Kidney (tissue), 14 donors: ENCODE data around the gene ESPNL. TPM values are rescaled to one million over a fixed set of nuclear protein-coding genes. Genes with fewer than 3 reads are reported as not detected.
A peak's percentile ranks its signal among the peaks of the same experiment; 100 is the strongest.

Experiments used
- DNase-seq, 5 donors: peaks; one replicate each; pipeline ENCODE4 v3.0.0-alpha.2; 2013 to 2020
- FAIRE-seq: peaks from 2 replicates; lab custom pipeline; 2012; peaks lifted over from hg19 to GRCh38; lab: Jason Lieb, UNC
- H3K27ac ChIP-seq, 2 donors: one replicate each; pipeline ENCODE4 v1.7.0; 2013; ENCODE audit warnings: low read depth in 2 of 2, low read length in 2 of 2, inconsistent platforms in 1 of 2
- H3K27me3 ChIP-seq: one replicate; pipeline ENCODE4 v1.7.1; 2013; ENCODE audit warnings: low read length, inconsistent platforms; ENCODE audit not compliant: control insufficient read depth, insufficient read depth
- H3K36me3 ChIP-seq, 3 donors: one replicate each; pipeline versions ENCODE4 v1.7.0 to v1.7.1; 2013; ENCODE audit warnings: low read length in 3 of 3, control low read depth in 1 of 3, inconsistent platforms in 1 of 3; ENCODE audit not compliant: insufficient read depth in 3 of 3, control insufficient read depth in 2 of 3
- H3K4me1 ChIP-seq, 3 donors: one replicate each; pipeline versions ENCODE4 v1.7.0 to v1.7.1; 2013; ENCODE audit warnings: low read length in 3 of 3, inconsistent platforms in 1 of 3, low read depth in 1 of 3; ENCODE audit not compliant: control insufficient read depth in 2 of 3, insufficient read depth in 2 of 3
- H3K4me3 ChIP-seq, 3 donors: one replicate each; pipeline versions ENCODE4 v1.7.0 to v1.8.1; 2013; ENCODE audit warnings: low read length in 3 of 3, control low read depth in 1 of 3, inconsistent platforms in 1 of 3
- H3K9ac ChIP-seq, 3 donors: one replicate each; pipeline versions ENCODE4 v1.7.0 to v1.7.1; 2013; ENCODE audit warnings: low read length in 3 of 3, control low read depth in 1 of 3, inconsistent platforms in 1 of 3
- H3K9me3 ChIP-seq, 3 donors: one replicate each; pipeline versions ENCODE4 v1.7.0 to v1.7.1; 2013; ENCODE audit warnings: low read length in 3 of 3, control low read depth in 1 of 3, inconsistent platforms in 1 of 3; ENCODE audit not compliant: control insufficient read depth in 2 of 3, insufficient read depth in 1 of 3
- intact Hi-C: fragments of 100-400 bp; cut with DNase I; formaldehyde crosslinking; loops from one replicate; pipeline ENCODE4 v1.11.1; 2022
- polyA plus RNA-seq: library from polyadenylated mRNA; stranded (reverse); fragments of 350-450 nt; fragmentation: Illumina TruSeq; extraction: RNeasy Lipid Tissue Mini Kit (QIAGEN cat#74804); gene quantifications from one replicate; pipeline ENCODE4 v1.2.3, GENCODE V29; 2014; ENCODE audit warnings: low read depth, low replicate concordance; ENCODE audit not compliant: insufficient read depth
- total RNA-seq: library from RNA; stranded (reverse); fragmentation: NEBNext Ultra II Directional; extraction: Animal tissue kit (Norgen Biotek cat#: 25700); gene quantifications from one replicate; pipeline ENCODE4 v1.2.1, GENCODE V29; 2021
- TF ChIP-seq, protein P1 (sequence below): IDR thresholded peaks from 3 replicates; pipeline ENCODE4 v1.5.1; 2012; ENCODE audit warnings: mild to moderate bottlenecking, moderate library complexity, borderline replicate concordance; ENCODE audit not compliant: insufficient read depth; ENCODE audit errors: extremely low read depth
- donor health status: control.
- donor health status: control.
- donor health status: control.
- donor health status: control.
- donor health status: control.
- donor health status: DM: yes; HTN: yes; CAD: no.
- donor health status: Normal renal cell carcinoma (clear cell type).

ESPNL gene
- total and polyA plus RNA-seq, 2 donors from 2014 or later: 0.28 to 2.7 TPM

GRCh38 chr2:238131761-238132462, 31.8 kb downstream of the ESPNL start:
- H3K27me3 ChIP-seq: no peaks in the 10 kb centered on the region
- FAIRE-seq: no peak
- H3K36me3 ChIP-seq: no peaks in the 10 kb centered on the region
- no peak overlapping the region for H3K27ac ChIP-seq
- no peak overlapping the region for H3K4me3 ChIP-seq
- TF ChIP-seq, protein P1, sequence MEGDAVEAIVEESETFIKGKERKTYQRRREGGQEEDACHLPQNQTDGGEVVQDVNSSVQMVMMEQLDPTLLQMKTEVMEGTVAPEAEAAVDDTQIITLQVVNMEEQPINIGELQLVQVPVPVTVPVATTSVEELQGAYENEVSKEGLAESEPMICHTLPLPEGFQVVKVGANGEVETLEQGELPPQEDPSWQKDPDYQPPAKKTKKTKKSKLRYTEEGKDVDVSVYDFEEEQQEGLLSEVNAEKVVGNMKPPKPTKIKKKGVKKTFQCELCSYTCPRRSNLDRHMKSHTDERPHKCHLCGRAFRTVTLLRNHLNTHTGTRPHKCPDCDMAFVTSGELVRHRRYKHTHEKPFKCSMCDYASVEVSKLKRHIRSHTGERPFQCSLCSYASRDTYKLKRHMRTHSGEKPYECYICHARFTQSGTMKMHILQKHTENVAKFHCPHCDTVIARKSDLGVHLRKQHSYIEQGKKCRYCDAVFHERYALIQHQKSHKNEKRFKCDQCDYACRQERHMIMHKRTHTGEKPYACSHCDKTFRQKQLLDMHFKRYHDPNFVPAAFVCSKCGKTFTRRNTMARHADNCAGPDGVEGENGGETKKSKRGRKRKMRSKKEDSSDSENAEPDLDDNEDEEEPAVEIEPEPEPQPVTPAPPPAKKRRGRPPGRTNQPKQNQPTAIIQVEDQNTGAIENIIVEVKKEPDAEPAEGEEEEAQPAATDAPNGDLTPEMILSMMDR: no peak
- H3K9ac ChIP-seq: no peak overlapping the region
- DNase-seq: peak in 2 of 5 donors; percentile 49 to 66
- intact Hi-C loops: no loop called here
- H3K9me3 ChIP-seq: no peaks in the 10 kb centered on the region
- H3K4me1 ChIP-seq: peaks cover 0 to 2% (median 1%) of the 10 kb centered on the region in 3 donors

DNA sequence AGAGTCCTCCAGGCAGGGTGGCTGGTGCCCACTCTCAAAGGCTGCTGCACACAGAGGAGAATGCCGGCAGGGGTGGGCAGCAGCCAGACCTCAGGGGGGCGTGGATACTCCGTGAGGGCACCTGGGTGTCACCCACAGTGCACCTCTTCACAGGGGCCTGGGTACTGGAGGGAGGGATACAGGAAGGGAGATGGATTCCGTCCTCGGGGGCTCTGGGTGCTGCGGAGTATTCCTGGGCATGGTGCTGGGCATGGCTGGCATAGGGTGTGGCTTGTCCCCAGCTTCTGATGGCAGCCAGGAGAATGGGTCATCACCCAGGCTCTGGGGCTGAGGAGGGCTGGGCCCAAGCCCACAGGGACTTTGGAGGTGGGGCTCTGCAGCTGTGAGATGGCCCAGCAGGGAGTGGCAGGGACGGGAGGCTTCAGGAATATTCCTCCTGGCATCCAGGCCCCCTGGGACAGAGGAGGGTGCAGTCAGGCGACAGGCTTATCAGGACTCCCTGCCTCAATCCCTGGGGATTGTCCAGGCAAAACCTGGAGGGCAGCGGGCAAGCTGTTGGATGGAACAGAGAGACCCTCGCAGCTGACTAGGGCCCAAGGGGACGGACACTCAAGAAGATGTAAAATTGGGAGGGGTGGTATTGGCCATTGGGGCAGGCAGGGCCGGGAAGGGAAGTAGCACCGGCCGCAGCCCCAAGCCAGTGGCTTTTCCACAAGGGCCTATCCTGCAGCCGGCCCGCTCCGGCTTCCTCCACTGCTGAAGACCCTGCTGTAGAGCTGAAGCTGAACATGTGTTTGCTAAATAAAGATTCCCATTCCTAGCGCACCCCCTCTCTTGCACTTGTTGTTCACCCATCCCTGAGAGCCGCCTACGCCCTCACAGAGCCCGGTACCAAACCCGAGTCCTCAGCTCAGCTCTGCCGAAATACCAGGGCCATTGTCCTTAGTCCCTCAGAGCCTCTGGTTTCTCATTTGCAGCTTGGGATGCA, 32.6 kb downstream of the ESPNL start:
- Histone ChIP-seq H3K9ac (no peak overlapping the region), H3K4me3 (no peak overlapping the region), H3K9me3 (no peaks in the 10 kb centered on the region), H3K27me3 (no peaks in the 10 kb centered on the region), H3K36me3 (no peaks in the 10 kb centered on the region), H3K27ac (no peak overlapping the region), H3K4me1 (no peaks in the 10 kb centered on the region)
- peak in 2 of 5 donors; percentile 42 to 45 for DNase-seq
- TF ChIP-seq, protein P1: no peak
- FAIRE-seq: no peak
- intact Hi-C loops: no loop called here

DNA sequence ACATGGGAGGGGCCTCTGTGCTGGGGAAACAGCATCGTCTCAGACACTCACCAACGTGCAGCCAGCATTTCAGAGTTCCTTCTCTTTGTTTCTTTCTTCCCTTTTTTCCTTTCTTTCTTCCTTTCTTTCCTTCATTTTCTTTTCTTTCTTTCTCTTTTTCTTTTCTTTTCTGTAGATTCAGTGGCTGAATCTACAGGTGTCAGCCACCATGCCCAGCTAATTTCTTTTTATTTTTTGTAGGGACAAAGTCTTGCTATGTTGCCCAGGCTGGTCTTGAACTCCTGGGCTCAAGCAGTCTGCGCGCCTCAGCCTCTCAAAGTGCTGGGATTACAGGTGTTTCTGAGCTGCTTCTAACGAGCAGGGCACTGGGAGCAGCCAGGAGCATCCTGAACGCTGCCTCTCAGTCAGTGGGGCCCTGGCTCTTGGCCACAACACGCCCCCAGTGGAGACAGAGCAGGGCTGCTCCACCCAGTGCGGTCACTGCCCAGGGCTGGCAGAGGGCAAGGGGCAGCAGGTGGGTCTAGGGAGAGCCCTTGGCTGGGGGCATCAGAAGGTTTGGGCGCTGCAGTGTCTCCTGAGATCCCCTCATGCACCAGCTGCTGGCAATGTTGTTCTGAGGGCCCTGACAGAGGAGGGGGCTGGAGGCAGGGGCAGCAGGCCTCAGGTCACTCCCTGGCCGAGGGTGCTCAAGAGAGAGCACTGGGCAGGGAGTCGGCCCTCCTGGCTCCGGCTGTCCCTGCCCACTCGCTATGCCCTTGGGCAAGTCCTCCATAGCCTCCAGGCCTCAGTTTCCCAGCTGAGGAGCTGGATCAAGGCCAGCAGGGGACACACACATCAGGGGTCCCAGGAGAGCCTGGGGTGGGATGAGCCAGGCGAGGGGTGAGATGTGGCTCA, 33.6 kb downstream of the ESPNL start:
- peaks cover 0 to 2% (median 0%) of the 10 kb centered on the region in 3 donors for H3K4me1 ChIP-seq
- DNase-seq (peak in 2 of 5 donors; percentile 37 to 64), FAIRE-seq (no peak)
- TF ChIP-seq, protein P1: no peak
- no peak overlapping the region for H3K9ac ChIP-seq
- no peaks in the 10 kb centered on the region for H3K9me3 ChIP-seq
- H3K27ac ChIP-seq: no peak overlapping the region
- intact Hi-C loops: no loop called here
- no peaks in the 10 kb centered on the region for H3K27me3 ChIP-seq
- no peak overlapping the region for H3K4me3 ChIP-seq
- no peaks in the 10 kb centered on the region for H3K36me3 ChIP-seq
